Esophagus squamous epithelium (tissue), 5 donors: ENCODE data around the gene GPC6. TPM values are rescaled to one million over a fixed set of nuclear protein-coding genes. Genes with fewer than 3 reads are reported as not detected.

Experiments used
- DNase-seq: peaks from one replicate; lab custom pipeline; 2025; lab: John Stamatoyannopoulos, UW
- H3K27ac ChIP-seq, 4 donors: fragments of 200-600 bp; sonication (generic); one replicate each; pipeline ENCODE4 v1.5.1; 2016 to 2019; ENCODE audit warnings: mild to moderate bottlenecking in 1 of 4
- H3K27me3 ChIP-seq, 4 donors: fragments of 200-600 bp; sonication (generic); 1 replicate in 3 of 4; 2 replicates in 1 of 4; pipeline versions ENCODE4 v1.5.1 to v1.6.0; 2017 to 2021; ENCODE audit warnings: antibody characterized with exemption in 1 of 4
- H3K36me3 ChIP-seq, 3 donors: fragments of 200-600 bp; sonication (generic); one replicate each; pipeline ENCODE4 v1.5.1; 2016 to 2019
- H3K4me1 ChIP-seq, 3 donors: fragments of 200-600 bp; sonication (generic); one replicate each; pipeline ENCODE4 v1.5.1; 2017 to 2019
- H3K4me3 ChIP-seq, 4 donors: fragments of 200-600 bp; sonication (generic); 1 replicate in 3 of 4; 2 replicates in 1 of 4; pipeline ENCODE4 v1.5.1; 2016 to 2019; ENCODE audit warnings: mild to moderate bottlenecking in 2 of 4, moderate library complexity in 1 of 4
- H3K9me3 ChIP-seq, 3 donors: fragments of 200-600 bp; sonication (generic); one replicate each; pipeline ENCODE4 v1.5.1; 2016 to 2019
- POLR2A ChIP-seq, 4 donors: fragments of 450-650 bp; IDR thresholded peaks; one replicate each; pipeline ENCODE4 v1.6.1; 2017; ENCODE audit warnings: antibody characterized with exemption in 4 of 4, mild to moderate bottlenecking in 4 of 4, moderate library complexity in 3 of 4
- WGBS, 2 donors: methylation state at CpG; one replicate each; pipeline ENCODE4 v1.1.5; 2018; 5-methylcytosine and 5-hydroxymethylcytosine counted together
- intact Hi-C: fragments of 100-400 bp; cut with DNase I; formaldehyde crosslinking; loops from one replicate; pipeline ENCODE4 v1.15.0; 2022
- total RNA-seq, 4 donors: library from RNA; depleted of rRNA; stranded (reverse); fragments of >200 nt; gene quantifications; one replicate each; pipeline ENCODE4 v1.1.0, GENCODE V29; 2016
- TF ChIP-seq, protein P1 (sequence below), 6 experiments: fragments of 450-650 bp in 4 of 6; fragments of 200-600 bp in 2 of 6; sonication (generic) in 2 of 6; IDR thresholded peaks; one replicate each; pipeline ENCODE4 v1.5.1; 2016 to 2019; ENCODE audit warnings: antibody characterized with exemption in 6 of 6, mild to moderate bottlenecking in 4 of 6, moderate library complexity in 4 of 6
- donor health status: DM: yes; HTN: yes; CAD: no.

The GPC6 gene
- total RNA-seq, 4 donors from 2014 or later, result 0.57 to 8.6 (median 2.6) TPM

DNA sequence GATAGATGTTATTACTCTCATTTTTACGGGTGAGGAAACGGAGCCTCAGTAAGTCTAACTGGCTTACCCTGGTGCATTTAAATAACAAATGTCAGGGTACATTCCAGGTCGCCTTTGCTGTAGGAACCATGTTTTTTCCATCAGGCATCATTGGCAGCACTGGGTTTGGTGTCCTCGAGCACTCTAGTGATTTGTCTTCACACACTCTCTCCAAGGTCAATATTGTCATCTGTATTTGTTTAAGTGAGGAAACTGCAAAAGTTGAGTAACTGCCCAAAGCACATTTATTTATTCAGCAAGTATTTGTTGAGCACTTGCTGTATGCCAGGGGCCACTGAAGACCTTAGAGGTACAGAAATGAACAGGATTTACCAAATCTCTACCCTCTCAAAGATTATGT lies 1174.3 kb downstream of the GPC6 start:
- Histone ChIP-seq H3K36me3 (no peaks in the 10 kb centered on the region), H3K4me1 (no peaks in the 10 kb centered on the region), H3K4me3 (no peak overlapping the region), H3K9me3 (no peaks in the 10 kb centered on the region), H3K27ac (no peak overlapping the region), H3K27me3 (no peaks in the 10 kb centered on the region)
- intact Hi-C loops, result no loop called here
- 65 to 72% methylated on average over 4 of the region's 4 CpGs for WGBS, 2 donors
- TF ChIP-seq POLR2A (IDR thresholded peaks at IDR 0.05), result no peak
- TF ChIP-seq, protein P1, sequence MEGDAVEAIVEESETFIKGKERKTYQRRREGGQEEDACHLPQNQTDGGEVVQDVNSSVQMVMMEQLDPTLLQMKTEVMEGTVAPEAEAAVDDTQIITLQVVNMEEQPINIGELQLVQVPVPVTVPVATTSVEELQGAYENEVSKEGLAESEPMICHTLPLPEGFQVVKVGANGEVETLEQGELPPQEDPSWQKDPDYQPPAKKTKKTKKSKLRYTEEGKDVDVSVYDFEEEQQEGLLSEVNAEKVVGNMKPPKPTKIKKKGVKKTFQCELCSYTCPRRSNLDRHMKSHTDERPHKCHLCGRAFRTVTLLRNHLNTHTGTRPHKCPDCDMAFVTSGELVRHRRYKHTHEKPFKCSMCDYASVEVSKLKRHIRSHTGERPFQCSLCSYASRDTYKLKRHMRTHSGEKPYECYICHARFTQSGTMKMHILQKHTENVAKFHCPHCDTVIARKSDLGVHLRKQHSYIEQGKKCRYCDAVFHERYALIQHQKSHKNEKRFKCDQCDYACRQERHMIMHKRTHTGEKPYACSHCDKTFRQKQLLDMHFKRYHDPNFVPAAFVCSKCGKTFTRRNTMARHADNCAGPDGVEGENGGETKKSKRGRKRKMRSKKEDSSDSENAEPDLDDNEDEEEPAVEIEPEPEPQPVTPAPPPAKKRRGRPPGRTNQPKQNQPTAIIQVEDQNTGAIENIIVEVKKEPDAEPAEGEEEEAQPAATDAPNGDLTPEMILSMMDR (IDR thresholded peaks at IDR 0.05), result no peak
- no peak for DNase-seq

DNA sequence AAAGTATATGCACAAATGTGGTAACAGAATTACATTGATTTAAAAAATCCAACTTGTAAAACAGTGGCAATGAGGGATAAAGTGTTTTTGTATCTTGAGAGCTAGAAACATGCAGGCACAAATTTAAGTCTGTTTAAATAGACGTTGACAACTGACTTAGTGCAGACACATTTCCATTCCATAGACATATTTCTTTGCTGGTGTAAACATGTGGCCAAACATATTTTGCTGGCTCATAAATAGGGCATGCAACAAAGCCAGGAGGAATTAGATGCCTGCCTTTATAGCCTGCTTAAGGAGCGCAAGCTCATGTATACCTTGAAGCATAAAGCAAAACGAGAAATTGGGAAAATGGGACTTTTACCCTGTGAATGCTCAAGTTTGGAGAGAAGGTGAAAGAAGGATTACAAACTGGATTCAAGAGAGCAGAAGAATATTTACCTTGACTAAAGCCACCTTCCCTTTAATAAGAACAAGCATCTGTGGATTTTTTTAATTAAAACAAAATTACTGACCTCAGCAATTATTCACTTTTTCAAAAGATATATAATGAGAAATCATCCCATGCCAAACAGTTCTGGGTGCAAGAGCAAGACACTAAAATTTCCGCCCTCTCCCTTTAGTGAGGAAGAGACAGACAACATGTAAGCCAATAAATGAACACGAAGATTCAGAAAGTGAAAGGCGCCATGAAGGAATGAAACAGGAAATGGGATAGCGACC lies 1181.9 kb downstream of the GPC6 start:
- Histone ChIP-seq H3K27me3 (peaks cover 0 to 4% (median 0%) of the 10 kb centered on the region in 4 donors), H3K27ac (no peak overlapping the region), H3K9me3 (no peaks in the 10 kb centered on the region), H3K4me3 (no peak overlapping the region), H3K4me1 (no peaks in the 10 kb centered on the region), H3K36me3 (no peaks in the 10 kb centered on the region)
- TF ChIP-seq POLR2A (IDR thresholded peaks at IDR 0.05), result no peak
- TF ChIP-seq, protein P1 (IDR thresholded peaks at IDR 0.05), result no peak
- intact Hi-C loops, result no loop called here
- WGBS, 2 donors, result 78 to 85% methylated on average over 7 of the region's 7 CpGs
- DNase-seq, result no peak

DNA sequence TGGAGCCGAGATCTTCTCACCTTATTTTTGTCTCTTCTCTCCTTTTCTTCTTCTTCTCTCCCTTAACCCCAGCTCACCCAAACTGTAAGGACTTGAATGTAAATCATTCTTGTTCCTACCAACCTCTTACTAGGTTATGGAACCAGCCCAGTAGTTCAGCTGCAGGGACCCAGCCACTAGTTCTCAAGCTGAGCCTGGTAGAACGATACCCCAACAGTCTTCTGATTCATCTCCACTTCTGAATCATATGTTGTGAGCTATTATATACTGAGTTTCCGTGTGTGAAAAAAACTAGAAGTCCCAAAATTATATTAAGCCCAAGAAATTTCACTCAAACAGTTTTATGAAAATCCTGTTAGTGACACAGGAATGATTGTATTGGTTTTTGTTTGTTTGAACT lies 1185.1 kb downstream of the GPC6 start:
- 47 to 69% methylated on average over 3 of the region's 3 CpGs for WGBS, 2 donors
- TF ChIP-seq POLR2A (IDR thresholded peaks at IDR 0.05), result no peak
- TF ChIP-seq, protein P1 (IDR thresholded peaks at IDR 0.05), result no peak
- H3K9me3 ChIP-seq, result no peaks in the 10 kb centered on the region
- intact Hi-C loops, result no loop called here
- H3K27ac ChIP-seq, result no peak overlapping the region
- no peak overlapping the region for H3K4me3 ChIP-seq
- DNase-seq, result no peak
- no peaks in the 10 kb centered on the region for H3K4me1 ChIP-seq
- H3K36me3 ChIP-seq, result no peaks in the 10 kb centered on the region
- peaks cover 0 to 15% (median 3%) of the 10 kb centered on the region in 4 donors for H3K27me3 ChIP-seq

DNA sequence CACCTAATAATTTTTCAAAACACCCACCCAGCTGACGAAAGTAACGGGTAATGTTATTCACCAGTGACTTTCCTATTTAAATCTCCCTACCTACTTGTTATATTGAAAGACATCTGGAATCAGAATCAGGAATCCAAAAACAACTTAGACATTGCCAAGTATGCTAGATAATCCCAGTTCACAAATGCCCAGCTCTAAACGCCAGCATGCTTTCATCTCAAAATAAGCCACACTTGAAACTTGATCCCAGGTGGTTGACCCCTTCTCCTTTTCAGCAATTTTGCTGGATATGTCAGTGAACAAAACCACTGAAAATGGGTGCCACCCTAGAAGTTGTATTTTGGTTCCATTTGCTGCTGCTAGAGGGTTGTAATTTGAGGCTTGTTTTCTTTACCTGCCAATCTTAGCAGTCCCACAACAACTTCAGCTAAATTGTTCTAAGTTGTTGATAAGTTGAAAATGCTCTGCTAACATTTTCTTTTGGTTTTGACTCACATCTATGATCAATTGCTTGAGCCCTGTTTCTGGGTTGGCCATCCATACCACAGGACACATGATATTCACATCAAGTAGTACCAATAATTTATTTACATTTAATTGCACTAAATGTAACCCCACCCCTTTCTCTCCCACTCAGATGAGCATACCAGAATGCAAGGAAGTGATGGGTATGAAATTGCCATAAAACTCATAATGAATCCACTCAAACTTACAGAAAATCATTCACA lies 1186.4 kb downstream of the GPC6 start:
- no peak for DNase-seq
- no peak overlapping the region for H3K4me3 ChIP-seq
- H3K27me3 ChIP-seq, result peaks cover 0 to 15% (median 3%) of the 10 kb centered on the region in 4 donors
- H3K4me1 ChIP-seq, result no peaks in the 10 kb centered on the region
- H3K9me3 ChIP-seq, result no peaks in the 10 kb centered on the region
- TF ChIP-seq, protein P1 (IDR thresholded peaks at IDR 0.05), result no peak
- no peak for TF ChIP-seq POLR2A (IDR thresholded peaks at IDR 0.05)
- no peaks in the 10 kb centered on the region for H3K36me3 ChIP-seq
- no peak overlapping the region for H3K27ac ChIP-seq
- intact Hi-C loops, result no loop called here
- 49 to 55% methylated on average over 3 of the region's 3 CpGs for WGBS, 2 donors

DNA sequence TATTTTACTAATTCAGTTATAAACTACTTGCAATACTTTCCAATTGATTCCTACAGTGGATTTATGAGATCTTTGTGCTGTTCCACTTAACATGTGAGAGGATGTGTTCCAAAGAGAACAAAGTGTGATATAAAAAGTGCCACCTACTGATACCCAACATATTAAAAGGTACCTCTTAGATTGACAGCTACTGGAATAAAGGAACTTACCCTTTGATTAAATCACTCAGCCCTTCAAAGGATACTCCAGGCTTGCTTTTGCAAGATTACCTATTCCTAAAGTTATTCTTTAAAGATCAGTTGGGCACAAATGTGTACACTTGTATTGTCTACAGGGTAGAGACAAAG lies 1187.0 kb downstream of the GPC6 start:
- intact Hi-C loops, result no loop called here
- DNase-seq, result no peak
- Histone ChIP-seq H3K27me3 (peaks cover 0 to 15% (median 3%) of the 10 kb centered on the region in 4 donors), H3K27ac (no peak overlapping the region), H3K4me1 (no peaks in the 10 kb centered on the region), H3K36me3 (no peaks in the 10 kb centered on the region), H3K4me3 (no peak overlapping the region), H3K9me3 (no peaks in the 10 kb centered on the region)
- TF ChIP-seq, protein P1 (IDR thresholded peaks at IDR 0.05), result no peak
- TF ChIP-seq POLR2A (IDR thresholded peaks at IDR 0.05), result no peak
